Endometrial microvascular endothelial cells (primary cell): Measurements from ENCODE around the gene TTLL9. TPM values are rescaled to one million over a fixed set of nuclear protein-coding genes. Genes with fewer than 3 reads are reported as not detected.
"Not testable (repeated sequence)": the region's sequence is repeated elsewhere in the genome, so short reads cannot be mapped to it uniquely, and the experiment has no call there.

Experiments
- in situ Hi-C: cut with HindIII; loops from 2 replicates; pipeline ENCODE4 v1.10.0; 2017; ENCODE audit warnings: low sequenced_read_pairs, low pct_unique_long_range_greater_than_20kb; ENCODE audit errors: inconsistent ontology term
- total RNA-seq: library from RNA; depleted of rRNA; stranded (reverse); fragments of >200 nt; gene quantifications from one replicate; pipeline ENCODE4 v1.2.3, GENCODE V29; 2015; ENCODE audit errors: inconsistent ontology term

TTLL9 gene
- total RNA-seq, 1 donor from 2014 or later = not detected

DNA sequence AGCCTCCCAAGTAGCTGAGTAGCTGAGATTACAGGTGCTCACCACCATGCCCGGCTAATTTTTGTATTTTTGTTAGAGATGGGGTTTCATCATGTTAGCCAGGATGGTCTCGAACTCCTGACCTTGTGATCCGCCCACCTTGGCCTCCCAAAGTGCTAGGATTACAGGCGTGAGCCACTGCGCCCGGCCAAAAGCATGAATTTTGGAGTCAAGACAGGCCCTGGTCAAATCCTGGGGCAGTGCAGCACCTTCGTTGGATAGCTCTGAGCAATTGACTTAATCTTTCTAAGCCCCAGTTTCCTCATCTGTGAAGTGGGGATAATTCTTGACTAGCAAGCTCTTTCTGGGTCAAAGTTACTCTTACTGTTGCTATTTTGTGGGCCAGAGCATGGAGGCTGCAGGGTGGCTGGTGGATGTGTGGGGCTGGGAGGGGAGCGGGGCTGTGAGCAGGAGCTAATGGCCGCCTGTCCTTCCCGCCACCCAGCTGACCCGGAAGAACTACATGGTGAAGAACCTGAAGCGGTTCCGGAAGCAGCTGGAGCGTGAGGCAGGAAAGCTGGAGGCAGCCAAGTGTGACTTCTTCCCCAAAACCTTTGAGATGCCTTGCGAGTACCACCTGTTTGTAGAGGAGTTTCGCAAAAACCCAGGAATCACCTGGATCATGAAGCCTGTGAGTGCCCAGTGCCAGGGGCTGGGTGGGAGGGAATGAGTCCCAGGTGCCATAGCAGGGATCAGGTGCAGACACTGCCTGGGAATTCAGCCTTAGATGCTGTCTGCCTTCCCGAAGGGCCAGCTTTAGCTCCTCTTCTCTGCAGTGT, 39.0 kb downstream of the TTLL9 start:
- in situ Hi-C loops = no loop called here

DNA sequence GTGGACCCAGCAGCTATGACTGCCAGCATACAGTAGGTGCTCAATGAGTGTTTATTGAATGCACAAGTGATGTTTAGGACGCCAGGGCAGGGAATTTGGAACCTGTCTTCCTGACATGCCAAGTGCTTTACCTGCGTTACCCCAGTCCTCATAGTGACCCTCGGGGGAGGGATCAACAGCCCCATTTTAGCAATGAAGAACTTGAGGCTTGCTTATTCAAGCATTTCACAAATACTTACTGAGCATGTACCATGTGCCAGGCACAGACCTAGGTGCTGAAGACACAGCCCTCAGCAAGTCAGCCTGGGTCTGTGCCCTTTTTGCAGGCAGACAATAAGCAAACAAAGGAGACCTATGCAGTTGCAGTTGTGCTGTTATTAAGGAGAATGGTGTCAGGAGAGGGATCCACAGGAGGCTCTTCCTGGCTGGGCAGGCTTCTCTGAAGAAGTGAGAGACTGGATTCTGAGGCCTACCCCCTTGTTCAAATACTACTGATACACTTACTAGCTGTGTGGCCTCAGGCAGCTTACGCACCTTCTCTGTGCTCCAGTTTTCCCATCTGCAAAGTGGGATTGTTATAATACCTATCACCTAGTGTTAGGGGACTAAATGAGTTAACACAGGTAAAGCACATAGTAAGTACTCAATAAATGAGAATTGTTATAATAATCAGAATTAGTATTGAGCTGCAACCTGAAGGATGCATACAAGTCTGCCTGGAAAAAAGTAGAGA, 39.8 kb downstream of the TTLL9 start:
- in situ Hi-C loops = no loop called here

DNA sequence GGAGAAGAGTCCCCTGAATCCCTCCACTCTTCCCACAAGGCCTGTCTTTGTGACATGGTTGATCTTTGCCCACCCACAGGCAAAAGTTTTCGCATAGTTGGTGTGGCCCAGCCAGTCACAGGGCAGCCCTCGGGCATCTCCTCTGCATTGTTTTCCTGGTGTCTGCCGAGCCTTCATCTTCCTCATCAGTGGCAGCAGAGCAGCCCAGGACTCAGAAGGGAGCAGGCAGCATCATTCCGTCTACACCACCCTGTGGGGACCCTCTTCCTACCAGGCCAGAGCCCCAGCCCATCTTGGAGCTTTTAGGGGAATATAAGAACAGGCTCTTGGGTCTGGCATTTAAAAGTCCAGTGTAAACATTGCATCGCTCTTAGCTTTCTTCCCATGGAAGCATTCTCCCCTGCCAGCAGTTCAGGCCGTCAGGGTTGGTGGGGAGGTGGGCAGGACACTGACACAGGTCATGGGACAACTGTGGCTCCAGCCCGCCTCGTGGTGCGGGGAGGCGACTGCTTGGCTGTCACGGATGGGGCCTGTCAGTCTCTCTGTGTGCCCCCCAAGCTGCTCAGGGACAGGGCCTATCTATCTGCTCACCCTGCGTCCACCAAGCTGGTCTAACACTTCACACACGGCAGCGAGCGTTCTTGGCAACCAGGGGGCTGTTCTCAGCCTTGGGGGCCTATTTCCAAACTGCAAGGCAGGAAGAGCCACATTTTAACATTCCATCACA, 43.2 kb downstream of the TTLL9 start:
- in situ Hi-C loops = no loop called here

DNA sequence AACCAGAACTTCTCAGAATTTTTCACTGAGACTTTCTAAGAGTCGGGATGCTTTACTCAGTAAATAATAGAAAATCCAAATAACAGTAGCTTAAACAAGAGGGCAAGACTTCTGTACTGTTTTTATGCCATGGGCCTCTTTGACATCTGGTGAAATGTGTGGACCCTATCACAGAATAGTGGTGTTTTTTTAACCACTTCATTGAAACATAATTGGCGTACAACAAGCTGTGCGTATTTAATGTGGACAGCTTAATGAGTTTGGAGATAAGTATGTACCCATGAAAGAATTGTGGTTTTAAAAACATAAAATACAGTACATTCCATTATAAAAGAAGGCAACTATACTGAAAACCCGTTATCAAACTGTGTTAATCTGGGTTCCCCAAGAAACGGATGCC, 43.7 kb downstream of the TTLL9 start:
- in situ Hi-C loops = no loop called here

DNA sequence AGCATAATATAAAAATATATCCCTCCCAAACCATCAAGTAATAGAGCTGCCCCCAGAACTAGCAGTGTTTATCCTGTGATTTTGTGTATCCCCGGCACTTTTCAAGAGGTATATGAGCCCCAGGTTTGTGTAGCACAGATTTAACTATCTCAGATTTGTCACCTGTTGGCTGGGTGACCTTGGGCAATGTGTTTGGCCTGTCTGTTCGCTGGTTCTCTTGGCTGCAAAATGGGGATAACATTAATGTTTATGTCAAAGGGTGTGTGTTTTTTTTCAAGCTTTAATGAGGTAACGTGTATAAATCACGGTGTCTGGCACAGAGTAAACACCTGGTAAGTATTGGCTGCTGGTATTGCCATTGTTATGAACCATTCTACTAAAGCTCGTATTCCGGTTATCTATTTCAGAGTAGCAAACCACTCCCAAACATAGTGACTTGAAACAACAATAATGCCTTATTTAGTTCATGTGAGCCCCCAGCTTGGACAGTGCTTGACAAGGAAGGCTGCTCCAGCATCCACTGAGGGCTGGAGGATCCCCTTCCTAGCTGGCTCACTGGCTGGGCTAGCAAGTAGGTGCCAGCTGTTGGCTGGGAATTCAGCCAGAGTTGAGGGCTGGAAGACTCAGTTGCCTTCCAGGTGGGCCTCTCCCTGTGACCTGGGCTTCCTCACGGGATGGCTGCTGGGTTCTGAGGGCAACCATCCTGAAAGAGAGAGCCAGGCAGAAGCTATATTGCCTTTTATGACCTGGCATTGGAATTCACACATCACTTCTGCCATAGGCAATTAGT, 45.3 kb downstream of the TTLL9 start:
- in situ Hi-C loops = no loop called here

DNA sequence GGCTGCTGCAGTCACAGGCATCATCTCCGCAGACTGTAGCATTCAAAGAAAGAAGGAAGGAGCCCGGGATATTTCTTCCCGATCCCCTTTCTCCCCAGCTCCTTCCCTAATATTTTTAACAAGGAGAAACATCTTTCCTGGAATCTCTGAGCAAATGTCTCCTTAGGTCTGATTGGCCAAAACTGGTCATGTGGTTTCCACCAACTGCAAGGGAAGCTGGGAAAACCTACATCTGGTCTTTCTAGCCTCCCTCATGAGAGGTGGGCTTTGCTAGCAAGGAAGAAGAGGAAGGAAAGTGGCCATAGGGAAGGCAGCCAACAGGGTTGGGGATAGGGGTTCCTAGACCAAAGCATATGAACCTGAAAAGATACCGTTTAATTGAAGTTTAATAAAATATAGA, 46.3 kb downstream of the TTLL9 start:
- in situ Hi-C loops = no loop called here

DNA sequence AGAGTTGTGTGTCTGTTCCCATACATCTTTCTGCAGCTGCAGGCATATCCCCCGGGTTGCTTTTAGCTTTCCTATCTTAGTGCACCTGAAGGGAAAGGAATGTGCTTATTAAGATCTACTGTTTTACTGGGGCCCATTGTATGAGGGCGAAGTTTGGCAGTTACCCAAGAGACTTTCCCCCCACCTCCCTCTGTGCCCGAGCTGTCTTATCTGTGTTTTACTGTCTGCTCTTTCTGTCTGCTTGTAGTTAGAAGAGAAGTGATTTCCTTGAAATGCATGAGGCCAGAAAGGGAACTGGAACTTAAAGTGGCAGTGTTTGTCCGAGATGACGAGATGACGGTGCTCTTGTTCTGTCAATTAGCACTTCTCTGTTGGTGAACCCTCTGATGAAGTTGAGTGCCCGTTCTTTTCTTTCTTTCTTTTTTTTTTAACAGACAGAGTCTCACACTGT, 47.6 kb downstream of the TTLL9 start:
- in situ Hi-C loops = not testable (repeated sequence)

DNA sequence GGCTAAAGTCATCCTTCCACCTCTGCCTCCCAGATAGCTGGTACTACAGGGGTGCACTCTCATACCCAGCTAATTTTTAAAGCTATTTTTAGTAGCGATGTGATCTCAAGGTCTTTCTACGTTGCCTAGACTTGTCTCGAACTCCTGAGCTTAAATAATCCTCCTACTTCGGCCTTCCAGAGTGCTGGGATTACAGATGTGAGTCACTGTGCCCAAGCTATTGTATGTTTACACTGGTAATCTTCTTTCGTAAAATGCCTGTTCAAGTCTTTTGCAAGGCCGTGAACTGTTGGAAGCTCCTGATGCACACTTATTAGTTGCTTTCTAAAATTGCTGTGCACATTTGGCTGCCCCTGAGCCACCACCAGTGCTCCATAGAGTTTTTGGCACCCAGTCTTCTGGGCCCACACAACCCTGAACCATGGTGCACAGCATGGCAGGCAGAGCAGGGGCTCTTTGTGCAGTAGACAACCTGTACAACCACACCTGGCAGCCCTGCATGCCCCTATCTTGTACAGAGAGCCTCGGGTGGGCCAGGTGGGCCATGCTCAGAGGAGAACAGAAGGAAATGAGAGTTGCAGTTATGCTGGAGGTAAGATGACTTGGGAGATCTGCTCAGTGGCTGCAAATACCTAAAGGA, 48.2 kb downstream of the TTLL9 start:
- in situ Hi-C loops = no loop called here

DNA sequence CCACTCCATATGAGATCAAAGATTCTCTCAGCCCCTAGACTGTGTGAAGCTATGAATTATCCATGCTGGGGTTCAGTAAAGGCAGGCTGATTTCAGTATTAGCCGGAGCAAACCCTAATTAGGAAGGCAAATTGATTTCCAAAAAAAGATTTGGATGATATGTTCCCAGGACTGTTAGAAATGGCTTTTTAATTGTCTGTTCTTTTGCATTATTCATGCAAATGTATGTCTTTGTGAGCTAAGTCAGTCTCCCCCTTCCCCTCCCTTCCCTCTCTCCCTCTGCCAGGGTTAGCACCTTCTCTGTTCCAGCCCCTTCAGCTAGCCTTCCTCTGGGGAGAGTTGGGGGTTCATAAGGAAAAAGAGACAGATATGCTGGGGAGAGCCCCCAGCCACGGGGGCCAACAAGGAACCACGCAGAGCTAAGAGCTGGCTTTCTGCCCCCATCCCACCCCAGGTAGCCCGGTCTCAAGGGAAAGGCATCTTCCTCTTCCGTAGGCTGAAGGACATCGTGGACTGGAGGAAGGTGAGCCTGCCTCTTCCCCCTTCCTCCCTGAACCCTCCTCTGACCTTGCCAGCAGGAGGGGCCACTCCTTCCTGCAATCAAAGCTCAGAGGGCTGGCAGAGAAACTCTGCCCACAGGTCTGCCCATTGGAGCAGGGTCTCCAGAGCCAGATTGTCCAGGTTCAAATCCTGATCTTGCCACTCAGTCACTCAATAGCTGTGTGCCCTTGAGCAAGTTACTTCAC, 49.1 kb downstream of the TTLL9 start:
- in situ Hi-C loops = no loop called here

DNA sequence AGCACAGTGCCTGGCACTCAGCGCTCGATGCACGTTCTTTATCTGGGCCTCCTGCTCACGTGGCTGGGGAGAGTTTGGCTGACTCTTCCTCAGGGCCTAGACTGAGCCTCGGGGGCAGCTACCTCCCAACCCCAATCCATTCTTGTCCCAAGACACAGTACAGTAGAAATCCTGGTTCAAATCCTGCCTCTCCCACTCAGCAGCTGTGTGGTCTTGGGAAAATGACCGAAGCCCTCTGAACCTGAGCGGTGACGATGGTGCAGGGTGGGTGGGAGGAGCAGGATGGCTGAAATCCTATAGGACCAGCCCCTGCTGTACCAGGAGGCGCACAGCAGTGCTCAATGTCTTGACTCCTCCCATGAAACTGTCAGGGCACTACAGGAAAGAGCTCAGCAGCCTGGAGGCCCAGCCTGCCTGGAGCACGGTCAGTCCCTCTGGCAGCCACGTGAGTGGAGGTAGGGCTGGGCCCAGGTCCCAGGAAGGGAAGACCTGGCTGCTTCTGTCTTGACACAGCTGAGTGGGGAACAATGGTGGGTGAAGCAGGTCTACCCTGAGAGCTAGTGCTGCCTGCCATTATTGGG, 49.9 kb downstream of the TTLL9 start:
- in situ Hi-C loops = no loop called here

DNA sequence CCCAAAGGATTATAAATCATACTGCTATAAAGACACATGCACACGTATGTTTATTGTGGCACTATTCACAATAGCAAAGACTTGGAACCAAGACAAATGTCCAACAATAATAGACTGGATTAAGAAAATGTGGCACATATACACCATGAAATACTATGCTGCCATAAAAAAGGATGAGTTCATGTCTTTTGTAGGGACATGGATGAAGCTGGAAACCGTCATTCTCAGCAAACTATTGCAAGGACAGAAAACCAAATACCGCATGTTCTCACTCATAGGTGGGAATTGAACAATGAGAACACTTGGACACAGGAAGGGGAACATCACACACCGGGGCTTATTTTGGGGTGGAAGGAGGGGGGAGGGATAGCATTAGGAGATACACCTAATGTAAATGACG, 51.0 kb downstream of the TTLL9 start:
- in situ Hi-C loops = not testable (repeated sequence)

DNA sequence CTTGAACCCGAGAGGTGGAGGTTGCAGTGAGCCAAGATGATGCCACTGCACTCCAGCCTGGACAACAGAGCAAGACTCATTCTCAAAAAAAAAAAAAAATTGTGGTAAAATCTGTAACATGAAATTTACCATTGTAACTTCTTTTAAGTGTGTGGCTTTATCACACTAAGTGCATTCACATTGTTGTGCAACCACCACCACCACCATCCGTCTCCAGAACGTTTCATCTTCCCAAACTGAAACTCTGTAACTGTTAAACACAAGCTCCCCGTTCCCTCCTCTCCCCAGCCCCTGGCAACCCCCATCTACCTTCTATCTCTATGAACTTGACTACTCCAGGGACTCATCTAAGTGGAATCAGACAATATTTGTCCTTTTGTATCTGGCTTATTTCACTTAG, 51.7 kb downstream of the TTLL9 start:
- in situ Hi-C loops = no loop called here

DNA sequence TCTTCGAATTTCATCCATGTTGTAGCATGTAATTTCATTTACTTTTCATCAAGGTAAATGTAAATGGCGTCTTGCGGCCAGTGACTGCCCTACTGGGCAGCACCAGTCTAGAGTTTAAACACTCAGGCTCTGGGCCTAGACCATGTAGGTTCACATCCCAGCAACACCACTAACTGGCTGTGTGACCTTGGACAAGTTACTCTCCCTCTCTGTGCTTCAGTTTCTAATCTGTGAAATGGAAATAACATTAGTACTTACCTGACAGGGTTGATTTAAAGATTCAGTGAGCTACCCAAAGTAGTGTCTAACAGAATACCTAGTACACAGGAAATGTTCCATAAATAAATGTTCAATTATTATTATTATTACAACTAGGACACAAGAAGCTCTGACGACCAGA, 52.2 kb downstream of the TTLL9 start:
- in situ Hi-C loops = no loop called here

DNA sequence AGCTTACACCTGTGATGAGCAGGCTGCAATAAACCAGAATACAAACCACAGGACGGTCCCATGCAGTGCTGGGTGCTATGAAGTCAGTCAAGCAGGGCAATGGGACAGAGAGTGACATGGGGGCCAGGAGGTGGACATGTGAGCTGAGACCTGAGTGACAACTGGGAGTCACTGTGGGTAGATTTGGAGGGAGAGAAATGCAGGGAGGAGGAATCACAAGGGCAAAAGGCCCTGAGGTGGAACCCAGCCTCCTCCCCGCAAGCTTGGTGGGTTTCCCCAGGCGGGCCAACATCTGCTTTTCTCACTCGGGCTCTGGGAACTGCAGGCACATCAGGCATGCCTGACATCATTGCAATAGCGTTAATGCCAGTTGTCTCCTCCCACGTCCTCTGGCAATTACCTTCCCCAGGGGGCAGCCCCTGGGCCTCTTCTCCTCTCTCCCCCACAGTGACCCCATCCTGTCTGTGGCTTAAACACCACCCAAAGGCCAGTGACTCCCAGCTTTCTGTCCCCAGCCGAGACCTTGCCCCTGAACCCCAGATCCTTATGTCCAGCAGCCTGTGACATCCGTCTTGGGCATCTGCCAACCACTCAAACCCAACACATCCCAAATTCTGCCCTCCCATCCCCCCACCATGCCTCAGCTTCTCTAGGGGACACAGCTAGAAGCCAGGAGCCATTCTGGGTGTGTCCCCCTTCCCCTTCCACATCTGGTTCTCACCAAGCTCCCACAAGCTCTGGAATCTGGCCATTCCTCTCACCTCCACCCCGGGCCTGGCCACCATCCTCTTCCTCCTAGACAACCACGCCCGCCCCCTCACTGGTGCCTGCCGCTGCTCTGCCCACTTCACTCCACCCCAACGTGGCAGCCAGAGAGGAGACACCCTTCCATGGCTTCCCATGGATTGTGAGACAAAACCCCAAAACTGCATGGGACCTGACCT, 53.2 kb downstream of the TTLL9 start:
- in situ Hi-C loops = no loop called here

DNA sequence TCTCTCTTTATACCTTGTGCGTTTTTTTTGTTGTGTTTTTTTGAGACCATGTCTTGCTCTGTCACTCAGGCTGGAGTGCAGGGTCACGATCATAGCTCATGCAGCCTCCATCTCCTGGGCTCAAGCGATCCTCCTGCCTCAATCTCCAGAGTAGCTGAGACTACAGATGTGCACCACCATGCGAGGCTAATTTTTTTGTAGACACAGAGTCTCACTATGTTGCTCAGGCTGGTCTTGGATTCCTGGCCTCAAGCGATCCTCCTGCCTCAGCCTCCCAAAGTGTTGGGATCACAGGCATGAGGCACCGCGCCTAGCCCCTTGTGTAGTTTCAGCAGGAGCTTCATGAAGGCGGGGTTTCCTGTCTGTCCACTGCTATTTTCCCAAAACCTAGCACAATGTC, 54.1 kb downstream of the TTLL9 start:
- in situ Hi-C loops = no loop called here

DNA sequence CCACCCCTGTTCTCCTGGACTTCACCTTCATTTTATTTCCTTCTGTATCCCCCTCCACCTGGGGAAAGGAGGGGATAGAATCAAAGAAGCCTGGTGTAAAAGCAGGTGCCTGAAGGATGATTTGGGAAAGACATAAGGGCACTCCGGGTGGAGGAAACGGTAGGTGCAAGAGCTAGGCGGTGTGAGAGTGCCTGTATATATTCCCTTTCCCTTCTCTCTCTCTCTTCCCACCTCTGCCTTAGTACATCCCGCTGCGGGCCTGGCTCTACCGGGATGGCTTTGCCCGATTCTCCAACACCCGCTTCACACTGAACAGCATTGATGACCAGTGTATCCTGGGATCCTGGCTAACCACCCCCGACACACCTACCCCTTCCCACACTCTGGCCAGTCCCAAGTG, 55.2 kb downstream of the TTLL9 start:
- in situ Hi-C loops = no loop called here

DNA sequence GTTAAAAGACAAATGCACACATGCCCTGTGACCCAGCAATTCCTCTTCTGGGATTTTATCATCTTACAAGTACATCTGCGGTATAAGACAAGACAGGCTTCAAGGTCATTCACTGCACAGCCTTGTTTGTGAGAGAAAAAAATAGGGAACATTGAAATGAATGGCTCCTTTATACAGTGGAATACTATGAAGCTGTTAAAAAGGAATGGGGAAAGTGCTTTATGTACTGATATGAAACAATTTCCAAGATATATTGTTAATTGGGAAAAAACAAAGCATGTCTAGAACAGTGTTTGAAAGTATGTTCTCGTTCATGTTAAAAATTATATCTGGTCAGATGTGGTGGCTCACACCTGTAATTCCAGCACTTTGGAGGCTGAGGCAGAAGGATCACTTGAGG, 56.1 kb downstream of the TTLL9 start:
- in situ Hi-C loops = no loop called here
